MV-4-11 (cell line): ENCODE measurements around the gene TPRG1.

Experiments
- DNase-seq: peaks from one replicate; lab custom pipeline; 2025; lab: John Stamatoyannopoulos, UW

Gene TPRG1

DNA sequence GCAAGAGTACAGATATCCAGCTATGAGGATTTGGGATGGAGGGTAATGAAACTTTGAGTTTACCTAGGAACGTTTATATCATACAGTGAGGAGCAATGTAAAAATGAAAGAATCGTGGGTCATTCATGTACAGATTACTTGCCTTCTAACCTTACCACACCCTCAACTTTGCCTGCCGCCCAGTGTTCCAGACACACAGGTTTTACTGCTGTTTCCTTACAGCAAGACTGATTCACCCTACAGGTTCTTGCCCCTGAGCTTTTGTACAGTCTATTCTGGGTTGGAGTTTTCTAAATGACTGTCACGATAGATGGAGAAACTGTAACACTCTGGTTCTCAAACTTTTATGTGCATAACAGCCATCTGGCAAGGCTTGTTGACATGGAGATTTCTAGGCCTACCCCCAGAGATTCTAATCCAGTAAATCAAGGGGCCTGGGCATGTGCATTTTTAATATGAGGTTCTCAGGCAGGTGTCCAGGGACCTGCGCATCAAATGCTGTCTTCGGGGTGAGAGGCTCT lies 6.6 kb upstream of the TPRG1 start:
- no peak for DNase-seq

GRCh38 chr3:189166321-189166720 lies 5.5 kb upstream of the TPRG1 start:
- no peak for DNase-seq

GRCh38 chr3:189167027-189167766 lies 4.6 kb upstream of the TPRG1 start:
- DNase-seq: no peak

DNA sequence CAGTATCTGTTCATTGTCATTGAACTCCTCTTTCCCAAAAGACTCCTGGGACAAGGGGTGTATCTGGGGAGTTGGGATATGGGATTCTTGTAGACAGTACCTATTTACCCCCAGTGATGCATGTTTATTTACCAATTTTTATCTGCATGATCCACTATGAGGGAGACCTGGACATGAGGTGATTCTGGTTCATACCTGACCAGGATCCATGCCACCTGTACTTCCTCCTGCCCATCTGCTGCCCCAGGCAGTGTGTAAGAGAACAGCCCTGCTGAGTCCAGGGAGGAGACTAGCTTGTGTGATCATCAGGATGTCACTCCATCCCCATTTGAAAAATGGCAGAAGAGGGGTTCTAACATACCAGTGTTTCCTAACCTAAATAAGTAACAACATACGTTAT lies 3.1 kb upstream of the TPRG1 start:
- DNase-seq: no peak

- no peak for DNase-seq
Observed at GRCh38 chr3:189169728-189170127, 2.0 kb upstream of the TPRG1 start.

- DNase-seq: no peak
Observed at GRCh38 chr3:189170559-189170958, 1.2 kb upstream of the TPRG1 start.

DNA sequence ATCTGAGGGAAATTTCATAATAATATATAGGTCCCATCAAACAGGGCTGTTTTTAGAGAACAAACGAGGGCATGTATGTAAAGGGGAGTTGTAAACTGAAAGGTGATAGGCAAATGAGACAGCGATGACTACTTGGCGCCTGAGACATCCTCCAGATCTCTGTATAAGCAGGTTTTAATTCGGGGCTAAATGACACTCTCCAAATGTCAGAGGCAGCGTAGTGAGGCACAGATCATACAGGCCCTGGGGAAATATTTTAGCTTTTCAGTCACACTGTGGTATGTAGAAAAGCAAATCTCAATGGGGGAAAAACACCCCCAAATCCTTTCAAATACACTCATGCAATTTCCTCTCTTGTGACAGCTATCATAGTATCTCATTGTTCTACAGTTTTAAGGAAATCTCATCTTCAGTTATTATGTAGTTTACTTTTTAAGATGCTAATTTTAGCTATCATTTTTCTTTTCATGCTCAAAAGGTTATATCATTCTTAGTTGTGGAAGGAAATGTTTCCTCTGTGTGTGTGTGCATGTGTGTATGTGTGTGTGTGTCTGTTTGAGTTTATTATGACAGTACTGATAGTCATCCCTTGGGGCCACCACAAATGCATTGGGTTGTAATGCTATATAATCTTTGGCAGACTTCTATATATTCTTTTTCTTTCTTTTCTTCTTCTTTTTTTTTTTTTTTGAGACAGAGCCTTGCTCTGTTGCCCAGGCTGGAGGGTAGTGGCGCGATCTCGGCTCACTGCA lies 1.1 kb downstream of the TPRG1 start:
- no peak for DNase-seq

DNA sequence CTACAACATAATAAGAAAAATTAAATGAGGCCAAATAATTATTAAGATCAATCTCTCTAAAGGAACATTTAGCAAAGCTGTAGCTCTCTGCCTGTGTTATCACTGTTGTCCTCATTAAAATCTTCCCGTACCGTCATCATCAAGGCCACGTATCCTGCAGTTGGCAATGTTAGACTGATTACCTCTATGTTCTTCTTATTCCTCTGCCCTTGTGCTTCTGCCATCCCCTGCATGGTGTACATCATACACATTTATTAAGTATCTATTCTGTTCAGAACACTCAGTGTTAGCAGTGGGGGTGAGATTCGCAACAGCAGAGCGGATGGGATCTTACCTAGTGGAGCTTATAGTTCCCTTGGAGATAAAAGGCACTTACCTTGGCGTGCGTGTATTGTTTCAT lies 12.8 kb downstream of the TPRG1 start:
- no peak for DNase-seq

- no peak for DNase-seq
Observed at GRCh38 chr3:189186101-189186500, 14.3 kb downstream of the TPRG1 start.

DNA sequence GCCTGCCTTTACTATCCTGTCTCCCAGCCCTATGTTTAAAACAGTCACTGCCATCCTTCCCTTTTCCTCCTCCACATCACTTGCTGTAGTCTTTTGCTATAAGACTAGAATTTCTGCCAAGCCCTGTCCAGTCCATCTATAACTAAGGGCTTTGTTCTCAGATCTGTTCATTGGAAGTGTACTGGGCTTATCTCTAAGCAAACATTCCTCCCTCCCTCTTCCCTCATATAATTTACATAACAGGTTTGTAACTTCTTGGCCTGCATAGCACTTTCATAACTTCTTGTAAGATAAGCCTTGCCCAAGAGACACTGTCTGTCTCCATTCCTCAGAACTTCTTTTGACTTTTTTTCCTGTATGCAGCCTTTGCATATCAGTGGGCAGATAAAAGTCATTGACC lies 16.7 kb downstream of the TPRG1 start:
- DNase-seq: no peak

DNA sequence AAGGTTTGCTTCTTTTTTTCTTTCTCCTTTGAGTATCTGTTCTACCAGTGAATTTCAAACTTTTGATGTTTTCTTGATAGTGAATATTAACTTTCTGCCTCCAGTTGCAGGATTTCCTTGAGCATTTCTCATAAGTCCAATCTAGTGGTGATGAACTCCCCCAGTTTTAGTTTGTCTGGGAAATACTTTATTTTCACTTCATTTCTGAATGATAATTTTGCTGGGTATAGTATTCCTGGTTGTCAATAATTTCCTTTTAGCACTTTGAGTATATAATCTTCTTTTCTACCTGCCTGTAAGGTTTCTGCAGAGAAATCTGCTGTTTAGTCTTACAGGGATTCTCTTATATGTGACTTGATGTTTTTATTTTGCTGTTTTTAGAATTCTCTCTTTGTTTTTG lies 21.0 kb downstream of the TPRG1 start:
- no peak for DNase-seq

DNA sequence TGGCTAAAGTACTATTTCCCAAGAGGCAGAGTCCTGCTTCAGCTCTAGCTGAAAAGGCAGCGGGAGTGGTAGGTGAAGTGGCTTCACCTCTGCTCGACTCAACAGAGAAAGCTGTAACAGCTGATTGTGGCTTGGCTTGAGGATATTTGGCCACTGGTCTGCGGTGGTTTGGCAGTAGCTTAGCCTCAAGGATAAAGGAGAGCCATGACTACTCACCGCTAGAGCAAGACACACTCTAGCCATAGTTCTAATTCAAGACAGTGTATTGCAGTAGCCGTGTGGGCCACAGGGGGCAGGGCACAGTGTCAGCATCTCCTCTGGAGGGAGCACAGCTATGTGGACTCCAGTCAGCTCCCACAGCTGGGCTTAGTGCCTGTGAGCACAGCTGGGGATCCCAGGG lies 23.5 kb downstream of the TPRG1 start:
- DNase-seq: no peak

GRCh38 chr3:189202106-189202505 lies 30.3 kb downstream of the TPRG1 start:
- DNase-seq: peak; percentile 10

- no peak for DNase-seq
Observed at GRCh38 chr3:189202583-189202982, 30.8 kb downstream of the TPRG1 start.

DNA sequence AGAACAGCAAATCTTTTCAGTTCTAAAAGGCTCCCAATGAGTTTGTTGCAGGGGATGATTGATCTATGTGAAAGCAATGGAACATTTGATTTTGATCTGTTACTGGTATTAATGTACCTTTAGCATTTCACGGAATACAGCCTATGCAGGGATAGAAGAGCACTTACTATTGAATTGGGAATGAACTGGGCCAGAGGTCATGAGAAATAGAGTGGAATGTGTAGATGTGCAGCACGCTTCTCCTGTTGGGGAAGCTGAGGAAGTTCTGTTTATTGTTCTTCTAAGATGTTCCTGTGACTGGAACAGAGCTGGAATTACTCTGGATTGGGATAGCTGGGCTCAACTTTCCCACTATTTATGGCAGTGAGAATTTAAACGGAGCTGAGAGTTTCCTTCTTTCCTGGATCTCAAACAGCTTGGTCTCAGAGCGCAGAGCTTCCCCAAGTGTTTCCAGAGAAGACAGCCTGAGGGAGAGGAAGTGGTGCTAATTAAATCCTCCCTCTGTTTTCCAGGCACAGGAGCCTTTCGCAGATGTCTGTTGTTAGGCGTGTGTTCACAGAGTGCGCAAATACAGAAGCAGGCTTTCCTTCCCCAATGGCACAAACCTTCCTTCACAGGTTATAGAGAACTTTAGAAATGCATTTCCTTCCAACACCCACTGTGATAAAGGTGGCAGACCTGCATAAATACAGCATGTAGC lies 32.5 kb downstream of the TPRG1 start:
- DNase-seq: no peak

GRCh38 chr3:189204937-189205336 lies 33.2 kb downstream of the TPRG1 start:
- no peak for DNase-seq

GRCh38 chr3:189210251-189210770 lies 38.5 kb downstream of the TPRG1 start:
- no peak for DNase-seq

- no peak for DNase-seq
Observed at GRCh38 chr3:189212681-189213080, 40.9 kb downstream of the TPRG1 start.

DNA sequence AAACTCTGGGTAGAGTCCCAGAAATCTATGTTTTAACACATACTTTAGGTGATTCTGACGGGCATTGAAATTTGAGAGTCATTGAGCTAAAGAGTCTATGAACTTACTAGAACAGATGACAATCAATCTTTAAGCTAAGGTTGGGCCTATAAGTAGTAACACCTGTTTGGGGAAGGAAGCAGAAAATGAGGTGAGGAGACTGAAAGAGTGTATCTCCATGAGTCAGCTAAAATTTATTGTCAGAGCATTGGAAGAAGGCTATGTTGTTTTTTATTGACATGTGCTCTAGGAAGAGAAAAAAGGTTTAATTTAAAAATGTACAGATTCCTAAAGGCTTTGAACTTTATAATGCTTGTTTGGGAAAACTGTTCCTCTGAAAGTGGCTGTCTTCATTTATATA lies 42.9 kb downstream of the TPRG1 start:
- no peak for DNase-seq

DNA sequence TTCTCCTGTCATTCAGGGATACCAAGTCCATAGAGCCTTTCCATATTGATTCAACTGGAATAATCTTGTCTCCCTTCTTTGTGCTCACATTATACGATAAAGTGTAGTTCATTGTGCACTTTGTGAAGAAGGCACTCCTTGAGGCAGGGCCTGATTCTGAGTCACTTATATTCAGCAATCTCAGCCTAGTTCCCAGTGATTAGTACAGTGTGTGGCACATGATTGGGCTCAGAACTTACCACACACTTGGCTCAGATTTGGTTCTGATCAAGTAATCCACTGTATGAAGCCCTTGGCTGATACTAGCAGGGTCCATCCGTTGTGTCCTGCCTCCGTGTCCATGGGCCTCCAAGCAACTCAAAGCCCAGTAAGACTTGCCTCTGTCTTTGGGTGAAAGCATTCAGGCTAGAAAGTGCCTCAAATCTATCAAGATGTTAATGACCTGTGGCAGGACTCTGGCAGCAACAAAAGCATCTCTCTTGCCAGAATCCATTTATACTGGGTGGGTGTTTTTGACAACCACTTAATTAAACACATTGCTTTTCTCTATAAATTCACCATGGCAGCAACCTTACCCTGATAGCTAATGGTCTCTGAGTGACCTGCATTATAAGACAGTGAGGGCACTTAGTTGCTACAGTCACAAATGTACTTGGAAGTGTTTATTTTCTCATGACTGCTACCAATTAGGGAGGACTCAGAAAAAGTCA lies 51.3 kb downstream of the TPRG1 start:
- no peak for DNase-seq

GRCh38 chr3:189225431-189225830 lies 53.7 kb downstream of the TPRG1 start:
- no peak for DNase-seq

DNA sequence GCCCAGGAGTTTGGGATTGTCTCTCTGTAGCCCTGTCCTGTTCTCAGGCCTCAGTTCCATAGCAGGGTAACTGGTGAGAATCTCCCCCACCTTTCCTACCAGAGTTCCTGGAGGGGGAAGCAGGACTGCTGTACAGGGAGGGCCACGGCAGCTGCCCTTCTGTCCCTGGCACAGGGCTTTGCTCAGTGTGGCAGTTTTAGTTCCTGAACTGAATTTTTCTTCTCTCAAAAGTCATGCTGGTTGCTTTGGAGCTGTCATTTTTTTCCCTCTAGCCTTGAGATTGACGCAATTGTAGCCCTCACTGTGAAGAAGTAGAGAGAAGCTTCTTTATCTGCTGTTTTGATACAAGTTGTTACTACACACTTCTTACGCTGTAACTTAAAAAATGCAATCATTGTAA lies 55.5 kb downstream of the TPRG1 start:
- peak; percentile 14 for DNase-seq
